Right kidney (tissue), 1 donor: ENCODE data around the gene ITPR1.

Source experiments
- DNase-seq: peaks from one replicate; pipeline ENCODE4 v3.0.0-alpha.2; 2016

The ITPR1 gene

DNA sequence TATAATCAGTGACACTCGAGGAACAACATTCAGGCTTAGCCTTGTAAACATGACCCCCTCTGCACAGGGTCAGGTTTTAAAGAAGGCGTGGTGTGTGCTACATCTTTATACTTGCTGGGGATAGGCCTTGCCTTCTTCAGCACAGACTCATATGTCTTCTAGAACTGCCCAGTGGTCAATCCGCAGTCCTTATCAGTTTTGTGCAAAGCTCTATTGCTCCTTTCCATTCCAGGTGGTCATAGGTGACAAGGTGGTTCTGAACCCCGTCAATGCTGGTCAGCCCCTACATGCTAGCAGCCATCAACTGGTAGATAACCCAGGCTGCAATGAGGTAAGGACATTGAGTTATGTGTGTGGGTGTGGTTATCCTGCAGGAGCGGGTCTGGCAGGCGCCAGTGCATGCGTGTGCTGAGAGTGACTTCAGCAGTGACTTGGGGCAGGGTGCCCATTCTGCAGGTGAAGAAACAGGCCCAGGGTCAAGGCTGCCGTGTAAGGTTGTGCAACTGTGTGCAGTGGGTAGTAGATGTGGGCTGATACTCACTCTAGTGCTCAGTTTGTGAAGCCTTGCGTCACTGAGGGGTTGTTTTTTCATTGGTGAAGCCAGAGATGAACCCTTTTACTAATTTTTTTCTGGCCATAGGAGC lies 150.9 kb downstream of the ITPR1 start:
- no peak for DNase-seq

DNA sequence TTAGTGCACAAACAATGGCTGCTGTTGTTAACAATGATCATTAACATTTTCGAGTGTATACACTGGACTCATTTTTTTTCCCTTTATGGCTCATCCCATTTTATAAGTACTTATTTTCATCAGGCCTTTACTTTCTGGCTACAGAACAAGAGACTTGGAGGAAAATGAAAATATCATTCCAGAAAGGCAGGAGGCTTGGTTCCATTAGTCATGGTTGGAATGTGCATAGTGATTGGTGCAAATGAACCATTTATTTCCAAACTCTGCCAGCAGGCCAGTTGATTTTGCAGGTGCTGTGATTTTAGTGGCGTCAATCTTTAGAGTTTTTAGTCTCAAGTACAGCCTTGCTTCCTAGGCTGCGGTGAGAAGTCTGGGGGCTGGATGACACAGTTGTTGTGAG lies 151.8 kb downstream of the ITPR1 start:
- no peak for DNase-seq

DNA sequence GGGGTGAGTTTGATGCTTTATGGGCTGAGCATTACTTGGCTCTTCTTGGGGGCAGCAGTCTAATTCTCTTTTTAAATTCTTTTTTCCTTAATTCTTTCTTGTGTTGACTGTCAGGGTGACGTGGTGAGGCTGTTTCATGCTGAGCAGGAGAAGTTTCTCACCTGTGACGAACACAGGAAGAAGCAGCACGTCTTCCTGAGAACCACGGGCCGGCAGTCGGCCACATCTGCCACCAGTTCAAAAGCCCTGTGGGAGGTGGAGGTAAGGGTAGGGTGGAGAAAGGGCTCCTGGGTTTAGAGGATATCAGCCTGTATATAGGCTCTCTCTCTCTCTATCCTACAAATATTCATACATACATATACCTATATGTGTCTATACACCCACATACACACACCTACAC lies 152.3 kb downstream of the ITPR1 start:
- no peak for DNase-seq

DNA sequence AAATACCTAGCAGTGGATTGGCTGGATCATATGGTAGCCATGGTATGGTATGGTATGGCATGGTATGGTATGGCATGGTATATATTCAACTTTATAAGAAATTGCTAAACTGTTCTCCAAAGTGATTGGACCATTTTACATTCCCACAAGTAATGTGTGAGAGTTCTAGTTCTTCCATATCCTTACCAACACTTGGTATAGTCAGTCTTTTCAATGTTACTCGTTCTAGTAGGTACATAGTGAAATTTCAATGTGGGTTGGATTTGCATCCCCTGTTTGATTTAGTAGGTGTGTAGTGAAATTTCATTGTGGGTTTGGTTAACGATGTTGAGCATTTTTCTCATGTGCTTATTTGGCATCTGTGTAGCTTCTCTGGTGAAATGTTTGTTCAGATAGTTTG lies 154.3 kb downstream of the ITPR1 start:
- no peak for DNase-seq

DNA sequence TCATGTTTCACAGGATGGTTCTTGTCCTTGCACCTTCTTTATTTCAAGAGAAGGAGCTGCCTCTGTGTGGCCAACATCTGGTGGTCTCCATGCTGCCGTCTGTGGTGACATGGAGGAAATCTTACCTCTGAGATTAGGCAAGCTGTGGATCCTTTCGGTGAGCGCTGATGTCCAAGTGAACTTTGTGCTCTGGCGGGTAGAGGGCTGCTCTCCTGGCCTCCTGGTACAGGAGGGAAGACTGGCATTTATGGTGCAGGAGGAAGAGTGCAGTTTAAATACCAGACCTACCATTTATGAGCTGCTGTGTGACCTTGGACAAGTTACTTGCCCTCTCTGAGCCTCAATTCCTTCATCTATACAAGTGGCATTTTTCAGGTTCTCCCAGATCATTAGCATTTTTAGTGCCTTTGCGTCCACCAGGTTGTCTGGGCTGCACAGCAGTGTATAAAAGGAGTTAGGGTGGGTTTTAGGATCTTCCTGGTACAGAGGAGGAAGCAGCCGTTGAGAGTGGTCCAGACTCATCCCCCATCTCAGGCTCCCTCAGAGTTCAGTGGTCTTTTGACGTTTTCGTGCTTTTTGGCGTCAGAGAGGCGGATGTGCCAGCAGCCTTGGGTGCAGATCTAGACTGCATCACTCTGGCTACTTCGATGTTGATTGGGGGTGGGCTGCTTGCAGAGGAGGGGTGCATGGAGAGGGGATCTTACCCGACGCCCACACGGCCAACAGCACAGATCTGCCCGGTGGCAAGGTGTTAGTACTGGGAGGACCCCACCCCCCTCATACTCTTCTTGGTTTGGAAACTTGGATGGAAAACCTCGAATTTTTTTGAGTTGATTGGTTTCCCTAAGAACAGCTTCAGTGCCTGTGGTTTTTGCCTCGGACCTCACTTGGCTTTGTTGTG lies 162.2 kb downstream of the ITPR1 start:
- peak; percentile 14 for DNase-seq

DNA sequence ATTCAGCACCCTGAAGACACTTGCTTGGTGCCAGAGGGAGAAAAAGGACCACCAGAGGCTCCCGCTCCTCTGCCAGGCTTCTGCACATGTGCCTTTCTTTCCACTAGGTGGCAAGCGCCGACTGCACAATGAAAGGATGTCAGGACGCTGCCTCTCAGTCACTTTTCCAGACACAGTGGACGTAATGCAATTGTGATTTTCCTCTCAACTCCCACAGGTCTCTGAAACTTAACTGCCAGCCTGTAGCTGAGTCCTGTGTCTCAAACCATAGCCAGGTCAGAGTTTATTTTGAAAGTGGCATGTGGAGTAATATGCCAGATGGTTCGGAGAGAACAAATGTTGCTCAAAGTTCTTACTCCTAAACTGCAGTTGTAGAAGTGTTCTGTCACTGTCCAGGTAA lies 162.9 kb downstream of the ITPR1 start:
- peak; percentile 34 for DNase-seq

DNA sequence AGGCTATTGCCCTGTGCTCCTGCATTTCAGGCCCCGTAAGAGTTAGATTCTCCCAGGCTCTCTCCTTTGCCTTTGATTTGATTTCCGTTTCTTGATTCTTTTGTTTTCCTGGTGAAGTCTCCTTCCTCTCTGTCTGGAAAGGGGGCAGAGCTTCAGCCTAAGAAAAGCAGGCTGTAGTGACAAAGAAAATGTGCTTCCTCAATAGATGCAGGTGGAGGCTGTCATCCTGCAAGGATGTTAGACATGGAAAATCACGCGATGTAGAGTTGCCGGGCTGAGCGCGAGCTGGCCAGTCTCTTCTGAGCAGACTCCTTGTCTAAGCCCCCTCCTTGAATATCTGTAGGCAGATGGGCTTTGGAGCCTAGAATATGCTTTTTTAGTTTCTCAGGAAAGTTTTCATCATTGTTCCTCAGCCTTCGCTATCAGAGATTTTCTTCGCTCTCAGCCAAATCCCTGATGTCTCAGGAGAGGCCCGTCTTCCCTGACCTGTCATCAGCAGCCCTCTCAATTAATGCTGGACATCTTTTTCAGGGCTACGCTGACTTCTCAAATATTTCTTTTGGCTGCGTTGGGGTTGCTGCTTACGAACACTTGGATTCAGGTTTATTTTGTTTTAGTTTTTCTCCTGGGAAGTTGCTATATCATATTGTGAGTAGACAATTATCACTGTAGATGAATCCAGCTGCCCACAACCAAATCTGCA lies 163.6 kb downstream of the ITPR1 start:
- peak; percentile 11 for DNase-seq

DNA sequence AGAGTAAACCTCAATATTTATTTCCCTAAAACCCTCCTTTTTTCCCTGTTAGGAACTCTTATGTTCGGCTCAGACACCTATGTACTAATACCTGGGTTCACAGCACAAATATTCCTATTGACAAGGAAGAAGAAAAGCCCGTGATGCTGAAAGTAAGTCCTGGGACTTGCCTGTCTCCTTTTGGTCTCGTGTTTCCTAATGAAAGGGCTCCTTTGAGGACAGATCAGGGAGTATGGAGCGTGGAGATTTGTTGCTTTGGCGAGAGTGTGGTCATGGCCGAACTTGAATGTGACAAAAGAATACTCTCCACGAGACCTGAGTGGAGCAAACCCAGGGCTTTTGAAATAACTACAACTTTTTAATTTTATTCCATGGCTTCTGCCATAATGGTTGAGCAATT lies 167.8 kb downstream of the ITPR1 start:
- DNase-seq, result no peak

DNA sequence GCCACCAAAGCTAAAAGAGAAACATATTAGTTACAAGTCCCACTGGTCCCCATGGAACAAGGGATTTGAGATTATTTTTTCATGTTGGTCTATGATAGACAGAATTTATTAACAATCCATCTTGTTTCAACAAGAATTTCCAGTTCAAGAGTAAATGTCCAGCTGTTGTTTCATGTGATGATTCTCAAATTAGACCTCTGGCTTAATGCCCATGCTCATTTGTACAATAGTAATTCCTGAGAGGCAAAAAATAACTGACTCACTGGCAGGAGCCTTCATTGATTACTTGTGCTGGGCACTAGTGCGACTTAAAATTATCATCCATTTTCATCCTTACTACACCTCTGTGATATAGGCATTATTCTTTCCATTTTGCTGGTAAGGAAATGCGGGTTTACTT lies 171.3 kb downstream of the ITPR1 start:
- no peak for DNase-seq

DNA sequence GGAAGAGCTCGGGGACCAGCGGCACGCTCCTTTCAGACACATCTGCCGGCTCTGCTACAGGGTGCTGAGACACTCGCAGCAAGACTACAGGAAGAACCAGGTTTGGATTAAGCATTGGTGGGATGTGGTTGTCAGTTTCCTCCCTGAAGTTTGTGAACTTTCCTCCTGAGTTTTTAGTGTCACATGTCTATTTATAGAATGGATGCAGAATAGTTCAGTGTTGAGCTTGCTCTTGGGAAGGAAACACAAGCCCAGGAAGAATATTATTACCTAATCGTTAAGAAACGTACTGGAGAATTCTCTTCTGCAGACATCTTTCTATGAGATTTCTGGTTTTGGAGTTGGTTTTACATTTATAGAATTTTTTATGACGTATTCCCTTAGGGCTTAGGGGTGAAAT lies 172.0 kb downstream of the ITPR1 start:
- DNase-seq, result no peak

DNA sequence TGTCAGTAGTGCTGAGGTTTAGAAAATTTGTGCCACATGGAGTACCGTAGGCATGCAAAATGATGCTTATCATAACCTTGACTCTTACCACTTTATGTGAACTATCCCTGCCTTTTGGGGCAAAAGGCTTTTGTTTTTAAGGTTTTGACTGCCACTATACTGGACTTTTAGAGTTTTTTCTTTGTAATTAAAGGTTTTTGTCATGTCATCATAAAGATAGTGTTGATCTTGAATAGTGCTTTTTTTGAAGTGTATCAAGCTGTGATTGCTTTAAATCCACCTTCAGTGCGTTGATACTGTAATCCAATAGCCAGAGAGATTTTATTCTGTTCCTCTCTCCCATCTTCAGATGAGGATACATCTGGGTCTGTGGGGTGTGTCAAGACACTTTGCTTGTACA lies 172.9 kb downstream of the ITPR1 start:
- DNase-seq, result no peak

DNA sequence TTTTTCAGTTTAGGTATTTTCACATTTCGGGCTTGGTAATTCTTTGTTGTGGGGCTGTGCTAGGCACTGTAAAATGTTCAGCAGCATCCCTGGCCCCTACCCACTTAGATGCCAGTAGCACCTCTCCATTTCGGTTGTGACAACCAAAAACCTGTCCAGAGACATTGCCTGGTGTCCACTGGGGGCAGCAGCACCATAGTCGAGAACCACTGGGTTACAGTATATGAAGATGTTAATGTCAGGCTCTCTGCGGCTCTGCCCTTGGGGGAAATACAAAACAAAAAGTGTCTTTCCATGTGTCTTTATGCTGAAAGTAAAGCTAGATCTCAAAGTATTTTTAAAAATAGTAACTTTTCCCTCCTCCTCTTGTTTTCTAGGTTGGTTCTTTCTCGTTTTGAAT lies 177.2 kb downstream of the ITPR1 start:
- no peak for DNase-seq

DNA sequence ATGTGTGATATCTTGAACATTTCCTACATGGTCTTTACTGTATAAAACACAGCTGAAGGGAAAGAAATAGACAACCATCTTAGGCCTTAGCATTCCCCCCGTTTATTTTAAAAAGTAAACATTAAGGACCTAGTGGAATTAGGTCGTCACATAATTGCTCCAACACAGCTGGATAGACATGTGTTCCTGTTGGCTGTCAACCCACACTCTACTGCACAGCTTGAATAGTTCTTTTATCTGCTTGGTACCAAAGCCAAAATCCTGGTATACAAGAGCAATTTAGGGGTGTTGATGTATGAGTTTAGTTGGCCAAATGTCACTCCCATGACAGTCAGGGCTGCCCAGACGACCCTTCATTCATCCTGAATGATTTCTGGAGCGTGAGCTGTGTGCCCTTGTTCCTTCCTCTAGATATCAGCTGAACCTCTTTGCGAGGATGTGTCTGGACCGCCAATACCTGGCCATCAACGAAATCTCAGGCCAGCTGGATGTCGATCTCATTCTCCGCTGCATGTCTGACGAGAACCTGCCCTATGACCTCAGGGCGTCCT lies 179.7 kb downstream of the ITPR1 start:
- no peak for DNase-seq

DNA sequence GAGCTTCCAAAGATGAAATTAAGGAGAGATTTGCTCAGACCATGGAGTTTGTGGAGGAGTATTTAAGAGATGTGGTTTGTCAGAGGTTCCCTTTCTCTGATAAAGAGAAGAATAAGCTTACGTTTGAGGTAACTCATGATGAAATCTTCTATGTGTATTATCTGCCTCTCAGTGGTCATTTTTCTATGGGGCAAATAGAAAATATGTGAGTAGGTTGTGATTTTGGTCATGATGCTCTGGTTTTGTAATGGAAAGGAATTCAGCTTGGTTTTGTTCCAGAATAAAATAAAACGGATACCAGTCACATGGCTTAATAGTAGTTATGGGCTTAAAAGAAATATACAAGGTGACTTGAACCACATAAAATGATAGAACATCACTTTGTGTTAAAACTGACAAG lies 181.1 kb downstream of the ITPR1 start:
- DNase-seq, result no peak

DNA sequence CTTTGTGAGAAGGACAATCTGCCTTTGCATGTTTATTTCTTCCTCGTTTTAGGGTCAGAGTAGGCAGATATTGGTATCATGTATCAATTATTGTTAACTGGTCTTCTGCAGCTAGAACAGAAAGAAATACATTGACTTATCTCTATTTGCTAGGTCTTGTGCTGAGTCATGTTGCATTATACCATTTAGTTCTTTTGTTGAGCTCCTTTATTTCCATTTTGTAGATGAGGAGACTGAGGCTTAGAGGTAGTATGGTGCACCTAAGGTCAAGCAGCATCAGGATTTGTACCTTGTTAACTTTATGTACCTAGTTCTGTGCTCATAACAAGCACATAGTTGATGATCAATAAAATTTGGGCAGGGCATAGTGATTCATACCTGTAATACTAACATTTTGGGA lies 182.6 kb downstream of the ITPR1 start:
- no peak for DNase-seq

DNA sequence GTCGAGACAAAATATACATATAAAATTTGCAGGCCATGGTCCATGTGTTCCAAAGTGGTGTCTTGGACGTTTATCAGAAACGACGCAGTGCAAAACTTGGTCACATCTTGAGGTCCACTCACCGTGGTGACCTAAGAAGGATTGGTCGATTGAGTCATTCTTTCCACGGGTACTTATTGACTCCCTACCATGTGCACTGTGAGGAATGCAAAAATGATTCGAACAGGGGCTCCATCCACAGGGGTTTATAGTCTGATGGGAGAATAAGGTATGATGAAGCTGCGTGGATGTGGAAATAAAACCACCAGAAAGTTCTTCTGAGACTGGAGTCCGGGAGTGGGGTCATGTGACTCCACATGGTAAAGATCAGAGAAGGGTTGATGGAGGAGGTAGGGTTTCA lies 185.2 kb downstream of the ITPR1 start:
- no peak for DNase-seq

DNA sequence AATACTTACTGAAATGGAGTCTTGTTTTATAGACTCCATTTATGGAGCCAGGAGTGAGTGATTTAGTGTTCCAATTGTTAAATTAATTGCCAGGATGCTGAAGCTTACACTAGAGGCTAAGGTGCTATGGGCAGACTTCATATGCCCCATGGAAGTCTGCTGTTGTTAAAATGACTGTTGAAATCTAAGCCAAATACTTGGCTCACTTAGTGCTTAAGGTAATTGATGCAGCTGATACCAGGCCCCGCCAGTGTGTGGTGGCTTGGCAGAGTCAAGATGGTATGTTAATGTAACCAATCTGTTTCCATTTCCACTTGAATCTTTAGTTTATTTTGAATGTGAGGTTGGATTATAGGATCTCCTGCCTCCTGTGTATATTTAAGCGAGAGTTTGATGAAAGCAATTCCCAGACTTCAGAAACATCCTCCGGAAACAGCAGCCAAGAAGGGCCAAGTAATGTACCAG lies 187.1 kb downstream of the ITPR1 start:
- no peak for DNase-seq

DNA sequence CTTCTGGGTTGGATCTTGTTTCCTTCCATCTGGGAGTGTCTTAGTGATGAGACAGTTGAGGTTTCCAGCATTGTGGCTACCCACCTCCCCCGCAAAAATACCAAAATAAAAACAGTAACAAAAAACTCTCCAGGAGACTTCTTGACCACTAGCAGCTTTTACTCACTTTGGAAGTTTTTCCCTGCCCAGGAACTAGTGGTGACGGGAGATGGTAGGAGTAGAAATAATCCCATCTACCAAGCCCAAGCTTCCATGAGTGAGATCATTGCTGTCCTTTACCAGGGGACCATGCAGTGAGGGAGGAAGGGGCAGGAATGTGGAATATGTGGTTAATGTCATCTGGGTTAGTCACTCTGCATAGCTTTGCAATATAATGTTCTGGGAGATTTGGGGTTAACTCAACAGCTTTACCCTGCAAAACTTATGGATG lies 187.7 kb downstream of the ITPR1 start:
- no peak for DNase-seq

DNA sequence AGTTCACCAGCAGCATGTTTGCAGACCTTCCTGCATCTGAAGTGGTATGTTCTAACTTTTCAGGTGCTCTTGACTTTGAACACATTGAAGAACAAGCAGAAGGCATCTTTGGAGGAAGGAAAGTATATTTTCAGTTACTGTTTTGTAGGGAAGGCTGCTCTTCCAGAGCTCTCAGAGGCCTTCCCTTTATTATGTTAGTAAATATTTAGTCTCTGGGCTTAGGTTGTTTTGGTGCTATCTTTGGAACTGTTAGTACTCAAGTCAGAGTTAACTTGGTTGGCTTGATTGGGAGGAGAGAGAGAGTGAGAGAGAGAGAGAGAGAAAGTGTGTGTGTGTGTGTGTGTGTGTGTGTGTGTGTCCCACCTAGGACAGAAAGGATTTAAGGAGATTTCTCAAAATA lies 188.2 kb downstream of the ITPR1 start:
- no peak for DNase-seq

DNA sequence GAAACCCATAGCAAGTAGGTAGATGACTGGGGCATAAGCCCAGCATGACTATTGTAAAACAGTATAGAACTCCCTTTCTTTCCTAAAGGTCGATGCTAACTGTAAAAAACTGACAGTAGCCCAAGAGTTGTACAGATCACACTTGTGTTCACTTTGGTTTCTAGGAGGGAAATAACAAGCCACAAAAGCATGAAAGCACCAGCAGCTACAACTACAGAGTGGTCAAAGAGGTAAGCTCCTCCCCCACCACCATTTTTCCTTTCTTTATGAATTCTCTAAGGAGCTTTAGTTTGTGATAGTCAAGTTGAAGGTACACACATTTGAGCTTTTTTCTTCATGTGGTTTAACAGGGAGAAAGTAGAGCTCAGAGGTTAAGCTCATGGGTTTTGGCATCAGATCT lies 191.0 kb downstream of the ITPR1 start:
- no peak for DNase-seq

DNA sequence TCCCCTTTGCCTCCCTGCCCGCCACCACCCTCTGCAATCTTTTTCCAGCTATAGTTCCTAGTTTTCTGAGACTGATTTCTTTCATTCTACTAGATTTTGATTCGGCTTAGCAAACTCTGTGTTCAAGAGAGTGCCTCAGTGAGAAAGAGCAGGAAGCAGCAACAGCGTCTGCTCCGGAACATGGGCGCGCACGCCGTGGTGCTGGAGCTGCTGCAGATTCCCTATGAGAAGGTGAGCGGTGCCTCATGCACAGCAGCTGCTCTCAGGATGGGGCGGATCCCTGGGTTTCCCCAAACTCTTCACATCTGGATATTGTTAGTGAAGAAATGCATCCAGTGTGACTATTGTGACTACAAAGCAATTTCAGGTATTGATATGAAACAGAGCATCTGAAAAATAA lies 191.8 kb downstream of the ITPR1 start:
- no peak for DNase-seq

DNA sequence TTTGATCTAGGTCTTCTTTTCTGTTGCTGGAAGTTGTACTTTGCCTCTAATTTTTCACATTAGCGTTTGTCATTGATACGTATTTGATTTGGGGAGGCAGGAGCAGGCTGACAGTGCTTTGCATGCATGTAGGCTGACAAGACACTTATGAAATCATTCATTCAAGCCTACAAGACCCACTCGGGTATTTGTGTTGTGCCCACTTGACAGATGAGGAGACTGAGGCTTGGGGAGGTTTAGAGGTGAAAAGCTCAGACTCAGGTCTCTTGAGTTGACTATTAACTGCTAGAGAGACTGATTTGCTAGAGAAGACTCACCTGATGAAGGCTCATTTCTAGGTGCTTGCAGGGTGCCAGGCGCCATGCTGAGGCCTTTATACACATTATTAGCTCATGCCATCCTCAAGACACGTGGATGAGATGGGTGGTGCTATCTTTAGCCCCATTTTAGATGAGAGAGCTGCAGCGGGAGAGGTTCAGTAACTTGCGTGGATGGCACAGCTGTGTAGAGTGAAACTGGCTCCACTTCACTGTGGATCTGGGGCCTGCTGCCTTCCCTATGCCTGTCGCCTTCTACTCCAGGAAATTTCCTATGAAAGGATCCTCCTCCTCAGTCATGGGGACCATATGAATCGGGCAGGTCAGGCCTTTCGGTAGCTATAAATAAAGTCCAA lies 192.7 kb downstream of the ITPR1 start:
- no peak for DNase-seq
